Neuronal stem cell (in vitro differentiated cells): ENCODE measurements around the gene PTPRM.

Source experiments
- DNase-seq: peaks from one replicate; pipeline ENCODE4 v3.0.0-alpha.2; 2013; ENCODE audit warnings: low spot score
- H2AFZ ChIP-seq: one replicate; pipeline ENCODE4 v1.6.1; 2013; ENCODE audit warnings: mild to moderate bottlenecking, low read length, inconsistent platforms
- H2AK5ac ChIP-seq: 2 replicates; pipeline ENCODE4 v1.6.1; 2013; ENCODE audit warnings: low read depth, mild to moderate bottlenecking, inconsistent platforms, low read length, moderate library complexity, mixed read lengths
- H2BK120ac ChIP-seq: 2 replicates; pipeline ENCODE4 v1.6.1; 2013; ENCODE audit warnings: low read depth, mild to moderate bottlenecking, inconsistent platforms, low read length, moderate library complexity, mixed read lengths
- H2BK12ac ChIP-seq: one replicate; pipeline ENCODE4 v1.6.1; 2013; ENCODE audit warnings: low read length, inconsistent platforms
- H2BK15ac ChIP-seq: 2 replicates; pipeline ENCODE4 v1.6.1; 2013; ENCODE audit warnings: mild to moderate bottlenecking, low read length, inconsistent platforms, mixed read lengths
- H2BK5ac ChIP-seq: one replicate; pipeline ENCODE4 v1.6.1; 2013; ENCODE audit warnings: inconsistent platforms, mild to moderate bottlenecking, low read length, moderate library complexity
- H3K14ac ChIP-seq: one replicate; pipeline ENCODE4 v1.6.1; 2013; ENCODE audit warnings: low read length, inconsistent platforms
- H3K18ac ChIP-seq: 2 replicates; pipeline ENCODE4 v1.6.1; 2013; ENCODE audit warnings: low read length, inconsistent platforms
- H3K23ac ChIP-seq: 2 replicates; pipeline ENCODE4 v1.6.1; 2013; ENCODE audit warnings: low read depth, mild to moderate bottlenecking, mixed read lengths, low read length, inconsistent platforms; ENCODE audit not compliant: poor library complexity
- H3K27ac ChIP-seq: replicated peaks from 3 replicates; pipeline ENCODE4 v1.5.1; 2013; ENCODE audit warnings: low read length, inconsistent platforms
- H3K27me3 ChIP-seq, 3 experiments: 2 replicates each; pipeline ENCODE4 v1.6.1; 2013; ENCODE audit warnings: low read length in 3 of 3, mild to moderate bottlenecking in 2 of 3, inconsistent platforms in 1 of 3, low read depth in 1 of 3, mixed read lengths in 1 of 3, moderate library complexity in 1 of 3; ENCODE audit not compliant: control insufficient read depth in 3 of 3, insufficient read depth in 3 of 3
- H3K36me3 ChIP-seq, 2 donors: replicated peaks in 1 of 2; 2 replicates each; pipeline ENCODE4 v1.6.1; 2013; ENCODE audit warnings: low read length in 2 of 2; ENCODE audit not compliant: control insufficient read depth in 2 of 2, insufficient read depth in 2 of 2
- H3K4ac ChIP-seq: 2 replicates; pipeline ENCODE4 v1.6.1; 2013; ENCODE audit warnings: inconsistent platforms, mild to moderate bottlenecking, low read length, moderate library complexity
- H3K4me1 ChIP-seq, 2 donors: 1 replicate in 1 of 2; 2 replicates in 1 of 2; pipeline ENCODE4 v1.6.1; 2013; ENCODE audit warnings: low read length in 2 of 2, low read depth in 1 of 2; ENCODE audit not compliant: control insufficient read depth in 2 of 2, insufficient read depth in 1 of 2
- H3K4me2 ChIP-seq: one replicate; pipeline ENCODE4 v1.6.1; 2013; ENCODE audit warnings: mild to moderate bottlenecking, low read length, inconsistent platforms; ENCODE audit not compliant: insufficient read depth, poor library complexity, severe bottlenecking
- H3K4me3 ChIP-seq, 2 donors: 2 replicates each; pipeline ENCODE4 v1.5.1; 2013; ENCODE audit warnings: low read length in 2 of 2, mild to moderate bottlenecking in 2 of 2, inconsistent platforms in 1 of 2, moderate library complexity in 1 of 2
- H3K79me1 ChIP-seq: one replicate; pipeline ENCODE4 v1.6.1; 2013; ENCODE audit warnings: low read depth, mild to moderate bottlenecking, inconsistent platforms, low read length, moderate library complexity
- H3K9ac ChIP-seq: one replicate; pipeline ENCODE4 v1.6.1; 2013; ENCODE audit warnings: mild to moderate bottlenecking, low read depth, low read length, inconsistent platforms; ENCODE audit not compliant: poor library complexity
- H3K9me3 ChIP-seq, 2 donors: replicated peaks in 1 of 2; 2 replicates each; pipeline versions ENCODE3 to v1.6.1; 2013; ENCODE audit warnings: low read length in 2 of 2, mild to moderate bottlenecking in 2 of 2, inconsistent platforms in 1 of 2, low read depth in 1 of 2, mixed read lengths in 1 of 2, moderate library complexity in 1 of 2; ENCODE audit not compliant: control insufficient read depth in 2 of 2, insufficient read depth in 1 of 2
- H4K8ac ChIP-seq: one replicate; pipeline ENCODE4 v1.6.1; 2013; ENCODE audit warnings: low read depth, mild to moderate bottlenecking, inconsistent platforms, low read length, moderate library complexity
- H4K91ac ChIP-seq: one replicate; pipeline ENCODE4 v1.6.1; 2013; ENCODE audit warnings: low read length, low read depth, mild to moderate bottlenecking, inconsistent platforms; ENCODE audit not compliant: poor library complexity
- WGBS, 2 donors: extraction: QIAGEN DNeasy Blood & Tissue Kit; methylation state at CpG; one replicate each; pipeline ENCODE4 v1.1.7; 2013; ENCODE audit warnings: missing lambda C conversion rate in 2 of 2, mixed read lengths in 1 of 2; ENCODE audit not compliant: insufficient read length in 2 of 2, insufficient replicate concordance in 1 of 2; ENCODE audit errors: extremely low coverage in 2 of 2; 5-methylcytosine and 5-hydroxymethylcytosine counted together

The PTPRM gene

DNA sequence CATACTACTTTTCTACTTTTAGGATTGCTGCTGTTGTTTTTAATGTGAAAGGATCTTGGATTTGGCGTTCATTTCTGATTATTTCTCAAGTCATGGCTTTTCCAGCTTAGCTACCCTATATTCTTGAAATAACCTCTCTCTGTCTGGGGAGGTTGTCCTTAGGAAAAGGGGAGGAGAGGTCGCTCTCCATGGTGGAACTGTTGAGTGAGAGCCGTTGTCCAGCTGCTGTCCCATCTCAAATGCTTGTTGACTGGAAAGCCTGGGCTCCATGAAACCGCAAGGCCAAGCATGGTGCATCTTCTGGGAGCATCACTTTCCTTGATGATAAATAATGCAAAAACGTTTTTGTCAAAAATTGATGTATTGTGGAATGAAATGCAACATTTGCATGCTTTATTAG, 563.0 kb downstream of the PTPRM start:
- no peak overlapping the region for H2BK15ac ChIP-seq
- H3K4me1 ChIP-seq: no peaks in the 10 kb centered on the region
- H3K27me3 ChIP-seq: no peaks in the 10 kb centered on the region
- DNase-seq: no peak
- no peak overlapping the region for H2BK5ac ChIP-seq
- no peak overlapping the region for H2BK12ac ChIP-seq
- H3K4ac ChIP-seq: no peak overlapping the region
- no peaks in the 10 kb centered on the region for H3K36me3 ChIP-seq
- no peak overlapping the region for H3K4me2 ChIP-seq
- no peak overlapping the region for H3K4me3 ChIP-seq
- H3K79me1 ChIP-seq: no peaks in the 10 kb centered on the region
- H3K9ac ChIP-seq: no peak overlapping the region
- WGBS, 2 donors: no CpG with 5 or more reads among the region's 5 CpGs
- no peak overlapping the region for H2AK5ac ChIP-seq
- no peak overlapping the region for H4K8ac ChIP-seq
- no peak overlapping the region for H2AFZ ChIP-seq
- no peak overlapping the region for H3K18ac ChIP-seq
- H2BK120ac ChIP-seq: no peak overlapping the region
- H3K23ac ChIP-seq: no peak overlapping the region
- H3K27ac ChIP-seq: no peak overlapping the region
- peaks cover 0 to 3% of the 10 kb centered on the region in 2 donors for H3K9me3 ChIP-seq
- no peak overlapping the region for H4K91ac ChIP-seq
- no peak overlapping the region for H3K14ac ChIP-seq

DNA sequence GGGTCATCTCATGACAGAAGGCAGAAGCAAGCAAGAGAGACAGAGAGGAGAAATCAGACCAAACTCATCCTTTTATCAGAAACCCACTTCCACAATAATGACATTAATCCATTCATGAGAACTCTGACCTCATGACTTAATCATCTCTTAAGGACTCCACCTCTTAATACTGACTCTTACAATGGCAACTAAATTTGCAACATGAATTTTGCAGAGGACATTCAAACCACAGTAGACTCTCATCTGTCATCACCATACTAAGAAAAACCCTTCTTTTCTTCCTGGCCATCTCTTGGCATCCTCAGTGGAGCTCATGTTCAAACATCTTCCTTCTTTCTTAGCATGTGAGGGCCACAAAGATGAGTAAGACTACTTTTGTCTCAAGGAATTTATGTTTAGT, 565.9 kb downstream of the PTPRM start:
- H2BK15ac ChIP-seq: no peak overlapping the region
- H3K4ac ChIP-seq: no peak overlapping the region
- H3K4me1 ChIP-seq: peaks cover 0 to 4% of the 10 kb centered on the region in 2 donors
- no peaks in the 10 kb centered on the region for H3K79me1 ChIP-seq
- H2AK5ac ChIP-seq: no peak overlapping the region
- no peak overlapping the region for H3K4me3 ChIP-seq
- H3K4me2 ChIP-seq: no peak overlapping the region
- no peak overlapping the region for H4K8ac ChIP-seq
- H3K36me3 ChIP-seq: no peaks in the 10 kb centered on the region
- H2BK5ac ChIP-seq: no peak overlapping the region
- H3K14ac ChIP-seq: no peak overlapping the region
- no peaks in the 10 kb centered on the region for H3K27me3 ChIP-seq
- no peak overlapping the region for H2BK120ac ChIP-seq
- H3K27ac ChIP-seq: no peak overlapping the region
- no peak for DNase-seq
- no peak overlapping the region for H3K18ac ChIP-seq
- no peak overlapping the region for H3K9ac ChIP-seq
- H3K9me3 ChIP-seq: peaks cover 0 to 5% of the 10 kb centered on the region in 2 donors
- H2AFZ ChIP-seq: no peak overlapping the region
- no peak overlapping the region for H2BK12ac ChIP-seq
- H3K23ac ChIP-seq: no peak overlapping the region
- H4K91ac ChIP-seq: no peak overlapping the region

DNA sequence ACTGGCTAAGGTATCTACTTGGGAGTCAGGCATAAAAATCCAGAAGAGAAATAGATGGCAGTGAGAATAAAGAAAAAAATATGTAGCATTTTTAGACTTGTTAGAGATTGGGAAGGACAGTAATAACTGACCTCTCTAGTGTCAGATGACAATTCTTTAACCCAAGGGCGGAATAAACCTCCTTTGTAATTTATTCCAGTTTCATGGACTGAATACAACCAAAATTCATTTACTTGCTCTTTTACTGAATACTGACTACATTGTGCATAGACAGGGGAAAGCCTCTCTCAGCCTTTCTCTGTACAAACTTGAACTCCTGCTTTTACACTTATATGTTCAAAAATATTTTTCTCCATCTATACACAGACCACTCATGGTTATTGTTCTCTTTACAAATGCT, 566.8 kb downstream of the PTPRM start:
- no peak overlapping the region for H2AFZ ChIP-seq
- no peak overlapping the region for H3K27ac ChIP-seq
- H3K9ac ChIP-seq: no peak overlapping the region
- no peak overlapping the region for H3K23ac ChIP-seq
- H2BK120ac ChIP-seq: no peak overlapping the region
- no CpG with 5 or more reads among the region's 1 CpG for WGBS, 2 donors
- no peak overlapping the region for H3K18ac ChIP-seq
- no peaks in the 10 kb centered on the region for H3K79me1 ChIP-seq
- H3K4ac ChIP-seq: no peak overlapping the region
- no peak overlapping the region for H4K8ac ChIP-seq
- no peak for DNase-seq
- no peak overlapping the region for H2BK12ac ChIP-seq
- H2BK15ac ChIP-seq: no peak overlapping the region
- H3K9me3 ChIP-seq: peaks cover 0 to 5% of the 10 kb centered on the region in 2 donors
- peaks cover 0 to 4% of the 10 kb centered on the region in 2 donors for H3K4me1 ChIP-seq
- H3K27me3 ChIP-seq: no peaks in the 10 kb centered on the region
- no peak overlapping the region for H4K91ac ChIP-seq
- H3K14ac ChIP-seq: no peak overlapping the region
- H3K36me3 ChIP-seq: no peaks in the 10 kb centered on the region
- no peak overlapping the region for H2BK5ac ChIP-seq
- H3K4me3 ChIP-seq: no peak overlapping the region
- no peak overlapping the region for H3K4me2 ChIP-seq
- no peak overlapping the region for H2AK5ac ChIP-seq

DNA sequence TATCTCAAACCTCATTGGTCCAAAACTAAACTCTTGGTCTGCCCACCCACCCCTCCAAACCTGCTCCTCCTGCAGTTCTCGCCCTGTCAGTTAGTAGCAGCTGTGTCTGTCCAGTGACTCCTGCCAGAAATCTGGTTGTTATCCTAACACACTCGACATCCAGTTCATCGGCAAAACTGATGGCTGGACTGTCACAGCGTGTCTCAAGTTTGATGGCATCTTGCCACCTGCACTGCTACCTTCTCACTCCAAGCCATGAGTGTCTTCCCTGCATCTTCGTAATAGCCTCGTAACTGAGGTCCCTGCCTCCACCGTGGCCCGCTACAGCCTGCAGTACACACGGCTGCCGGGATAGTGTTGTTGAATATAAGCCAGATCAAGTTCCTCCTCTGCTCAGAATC, 572.0 kb downstream of the PTPRM start:
- Histone ChIP-seq H3K18ac (no peak overlapping the region), H3K9ac (no peak overlapping the region), H2BK12ac (no peak overlapping the region), H3K23ac (no peak overlapping the region), H2BK15ac (no peak overlapping the region), H3K36me3 (no peaks in the 10 kb centered on the region), H3K4me3 (no peak overlapping the region), H2BK5ac (no peak overlapping the region), H3K4ac (no peak overlapping the region), H2AK5ac (no peak overlapping the region), H3K4me2 (no peak overlapping the region), H3K79me1 (no peaks in the 10 kb centered on the region), H4K91ac (no peak overlapping the region), H2BK120ac (no peak overlapping the region), H3K4me1 (peaks cover 0 to 6% of the 10 kb centered on the region in 2 donors), H2AFZ (no peak overlapping the region), H3K27me3 (no peaks in the 10 kb centered on the region), H3K14ac (no peak overlapping the region), H3K9me3 (peaks cover 0 to 2% of the 10 kb centered on the region in 2 donors), H4K8ac (no peak overlapping the region), H3K27ac (no peak overlapping the region)
- WGBS, 2 donors: no CpG with 5 or more reads among the region's 10 CpGs
- DNase-seq: no peak
